ENCODE measurements around the gene GOLGA6B. TPM values are rescaled to one million over a fixed set of nuclear protein-coding genes. Genes with fewer than 3 reads are reported as not detected.
"Not testable (repeated sequence)": the region's sequence is repeated elsewhere in the genome, so short reads cannot be mapped to it uniquely, and the experiment has no call there.

Gene GOLGA6B
- total RNA-seq, 1 donor from 2014 or later, result not detected

DNA sequence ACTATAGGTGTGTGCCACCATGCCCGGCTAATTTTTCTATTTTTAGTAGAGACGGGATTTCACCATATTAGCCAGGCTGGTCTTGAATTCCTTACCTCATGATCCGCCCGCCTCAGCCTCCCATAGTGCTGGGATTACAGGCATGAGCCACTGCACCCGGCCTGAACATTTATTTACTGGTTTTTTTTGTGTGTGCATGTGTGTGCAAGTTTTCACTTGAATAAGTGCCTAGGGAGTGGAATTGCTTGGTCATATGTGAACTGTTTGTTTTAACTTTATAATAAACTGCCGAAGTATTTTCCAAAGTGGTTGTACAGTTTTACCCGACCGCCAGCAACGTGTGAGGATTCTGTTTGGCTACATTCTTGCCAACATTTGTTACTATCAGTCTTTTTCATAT is 45.6 kb downstream of the GOLGA6B start:
- Histone ChIP-seq H3K4me1 (no peaks in the 10 kb centered on the region), H3K36me3 (peaks cover 5% of the 10 kb centered on the region), H3K9me3 (no peaks in the 10 kb centered on the region), H3K4me3 (no peak overlapping the region), H3K27ac (no peak overlapping the region), H3K27me3 (no peaks in the 10 kb centered on the region)
- ATAC-seq, result no peak
- DNase-seq, result no peak
- TF ChIP-seq, protein P1, sequence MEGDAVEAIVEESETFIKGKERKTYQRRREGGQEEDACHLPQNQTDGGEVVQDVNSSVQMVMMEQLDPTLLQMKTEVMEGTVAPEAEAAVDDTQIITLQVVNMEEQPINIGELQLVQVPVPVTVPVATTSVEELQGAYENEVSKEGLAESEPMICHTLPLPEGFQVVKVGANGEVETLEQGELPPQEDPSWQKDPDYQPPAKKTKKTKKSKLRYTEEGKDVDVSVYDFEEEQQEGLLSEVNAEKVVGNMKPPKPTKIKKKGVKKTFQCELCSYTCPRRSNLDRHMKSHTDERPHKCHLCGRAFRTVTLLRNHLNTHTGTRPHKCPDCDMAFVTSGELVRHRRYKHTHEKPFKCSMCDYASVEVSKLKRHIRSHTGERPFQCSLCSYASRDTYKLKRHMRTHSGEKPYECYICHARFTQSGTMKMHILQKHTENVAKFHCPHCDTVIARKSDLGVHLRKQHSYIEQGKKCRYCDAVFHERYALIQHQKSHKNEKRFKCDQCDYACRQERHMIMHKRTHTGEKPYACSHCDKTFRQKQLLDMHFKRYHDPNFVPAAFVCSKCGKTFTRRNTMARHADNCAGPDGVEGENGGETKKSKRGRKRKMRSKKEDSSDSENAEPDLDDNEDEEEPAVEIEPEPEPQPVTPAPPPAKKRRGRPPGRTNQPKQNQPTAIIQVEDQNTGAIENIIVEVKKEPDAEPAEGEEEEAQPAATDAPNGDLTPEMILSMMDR (IDR thresholded peaks at IDR 0.05), result no peak
- intact Hi-C loops (cut with DNase I), result no loop called here

GRCh38 chr15:72706266-72706665 is 51.8 kb downstream of the GOLGA6B start:
- Histone ChIP-seq H3K9me3 (no peaks in the 10 kb centered on the region), H3K27me3 (no peaks in the 10 kb centered on the region), H3K36me3 (peaks cover 5% of the 10 kb centered on the region), H3K4me3 (no peak overlapping the region), H3K27ac (no peak overlapping the region), H3K4me1 (no peaks in the 10 kb centered on the region)
- intact Hi-C loops (cut with DNase I), result no loop called here
- no peak for DNase-seq
- no peak for ATAC-seq
- TF ChIP-seq, protein P1 (IDR thresholded peaks at IDR 0.05), result no peak

- intact Hi-C loops (cut with DNase I); H3K4me1 ChIP-seq; H3K4me3 ChIP-seq; H3K27ac ChIP-seq; H3K9me3 ChIP-seq; ATAC-seq; H3K27me3 ChIP-seq; DNase-seq: not testable (repeated sequence)
- peaks cover 25% of the 10 kb centered on the region for H3K36me3 ChIP-seq
Measured at GRCh38 chr15:72708551-72709303, 54.2 kb downstream of the GOLGA6B start.

Other genes starting within 250 kb of the GOLGA6B start
- gene ARIH1, start 180.4 kb upstream of the GOLGA6B start, total RNA-seq, result 159 TPM
- gene HIGD2B, start 31.5 kb downstream of the GOLGA6B start, total RNA-seq, result not detected
- gene BBS4, start 31.5 kb downstream of the GOLGA6B start, total RNA-seq, result 18.1 TPM
- 74.2 TPM for gene ADPGK, start 129.1 kb downstream of the GOLGA6B start, total RNA-seq